GM21360 (cell line): Measurements from ENCODE around the gene RAP1GAP.
"Not testable (repeated sequence)": the region's sequence is repeated elsewhere in the genome, so short reads cannot be mapped to it uniquely, and the experiment has no call there.

Experiments used
- ATAC-seq: cut with Tn5 transposase; IDR thresholded peaks from one replicate; pipeline ENCODE4 v1.9.1; 2021; ENCODE audit warnings: mild to moderate bottlenecking, moderate library complexity; ENCODE audit not compliant: unreplicated experiment

Gene RAP1GAP

GRCh38 chr1:21680381-21680780 lies 11.2 kb upstream of the RAP1GAP start:
- no peak for ATAC-seq

GRCh38 chr1:21677168-21677567 lies 8.0 kb upstream of the RAP1GAP start:
- ATAC-seq: no peak

- ATAC-seq: no peak
Observed at GRCh38 chr1:21674957-21675356, 5.8 kb upstream of the RAP1GAP start.

- ATAC-seq: not testable (repeated sequence)
Observed at GRCh38 chr1:21673853-21674252, 4.7 kb upstream of the RAP1GAP start.

- ATAC-seq: no peak
Observed at GRCh38 chr1:21673277-21673780, 4.2 kb upstream of the RAP1GAP start.

- no peak for ATAC-seq
Observed at GRCh38 chr1:21672478-21673276, 3.5 kb upstream of the RAP1GAP start.

GRCh38 chr1:21671915-21672314 lies 2.8 kb upstream of the RAP1GAP start:
- ATAC-seq: no peak

- no peak for ATAC-seq
Observed at GRCh38 chr1:21670956-21671902, 2.1 kb upstream of the RAP1GAP start.

GRCh38 chr1:21670059-21670881 lies 1.1 kb upstream of the RAP1GAP start:
- ATAC-seq: no peak

GRCh38 chr1:21668951-21669257 lies 253 bp downstream of the RAP1GAP start:
- ATAC-seq: no peak

- ATAC-seq: no peak
Observed at GRCh38 chr1:21668232-21668950, 766 bp downstream of the RAP1GAP start.

- ATAC-seq: no peak
Observed at GRCh38 chr1:21667348-21668231, 1.6 kb downstream of the RAP1GAP start.

- no peak for ATAC-seq
Observed at GRCh38 chr1:21666576-21667320, 2.4 kb downstream of the RAP1GAP start.

GRCh38 chr1:21665711-21666575 lies 3.2 kb downstream of the RAP1GAP start:
- ATAC-seq: no peak

- no peak for ATAC-seq
Observed at GRCh38 chr1:21664806-21665588, 4.2 kb downstream of the RAP1GAP start.

- ATAC-seq: no peak
Observed at GRCh38 chr1:21663951-21664805, 5.0 kb downstream of the RAP1GAP start.
